Thymus (tissue), 11 donors: ENCODE data around the gene LRRC4C. TPM values are rescaled to one million over a fixed set of nuclear protein-coding genes. Genes with fewer than 3 reads are reported as not detected.
"Not testable (repeated sequence)": the region's sequence is repeated elsewhere in the genome, so short reads cannot be mapped to it uniquely, and the experiment has no call there.

Experiments
- DNase-seq, 9 donors: peaks; one replicate each; pipeline ENCODE4 v3.0.0-alpha.2; 2013; ENCODE audit warnings: low spot score in 9 of 9, low read depth in 6 of 9, missing footprints in 1 of 9
- H3K27ac ChIP-seq, 2 donors: one replicate each; pipeline ENCODE4 v1.5.1; 2013; ENCODE audit warnings: control low read depth in 1 of 2, low read depth in 1 of 2, low read length in 1 of 2, mild to moderate bottlenecking in 1 of 2, moderate library complexity in 1 of 2
- H3K27me3 ChIP-seq, 2 donors: one replicate each; pipeline ENCODE4 v1.5.1; 2013; ENCODE audit warnings: low read length in 1 of 2; ENCODE audit not compliant: control insufficient read depth in 2 of 2, insufficient read depth in 1 of 2
- H3K36me3 ChIP-seq, 2 donors: one replicate each; pipeline ENCODE4 v1.5.1; 2013; ENCODE audit warnings: low read length in 1 of 2, mild to moderate bottlenecking in 1 of 2, moderate library complexity in 1 of 2; ENCODE audit not compliant: control insufficient read depth in 2 of 2, insufficient read depth in 2 of 2
- H3K4me1 ChIP-seq, 2 donors: one replicate each; pipeline ENCODE4 v1.5.1; 2013; ENCODE audit warnings: low read length in 2 of 2; ENCODE audit not compliant: control insufficient read depth in 2 of 2, insufficient read depth in 2 of 2
- H3K4me3 ChIP-seq, 2 donors: one replicate each; pipeline ENCODE4 v1.5.1; 2013; ENCODE audit warnings: low read length in 2 of 2, control low read depth in 1 of 2, mild to moderate bottlenecking in 1 of 2
- H3K9me3 ChIP-seq, 2 donors: one replicate each; pipeline ENCODE4 v1.5.1; 2013; ENCODE audit warnings: low read length in 1 of 2, mild to moderate bottlenecking in 1 of 2; ENCODE audit not compliant: control insufficient read depth in 2 of 2, insufficient read depth in 1 of 2
- WGBS: extraction: QIAGEN DNeasy Blood & Tissue Kit; methylation state at CpG from one replicate; pipeline ENCODE4 v1.1.7; 2013; 5-methylcytosine and 5-hydroxymethylcytosine counted together
- polyA plus RNA-seq: library from polyadenylated mRNA; stranded (reverse); fragments of 200-250 nt; gene quantifications from one replicate; pipeline ENCODE4 v1.2.3, GENCODE V29; 2013
- total RNA-seq: library from RNA; stranded (reverse); fragments of 120-200 nt; gene quantifications from one replicate; pipeline ENCODE4 v1.2.4, GENCODE V29; 2013
- donor health status: healthy.

Gene LRRC4C
- total and polyA plus RNA-seq, 2 donors: 0.30 to 1.6 TPM

- DNase-seq, H3K9me3 ChIP-seq, H3K36me3 ChIP-seq, H3K4me3 ChIP-seq, H3K4me1 ChIP-seq, H3K27ac ChIP-seq, H3K27me3 ChIP-seq: not testable (repeated sequence)
- WGBS: 86% methylated on average over 6 of the region's 6 CpGs
These were observed 548.7 kb downstream of the LRRC4C start for GRCh38 chr11:40910774-40911173.

GRCh38 chr11:40894501-40894900, 565.0 kb downstream of the LRRC4C start:
- peaks cover 0 to 3% of the 10 kb centered on the region in 2 donors for H3K9me3 ChIP-seq
- WGBS: 88% methylated on average over 2 of the region's 2 CpGs
- DNase-seq: no peak
- H3K27me3 ChIP-seq: no peaks in the 10 kb centered on the region
- no peak overlapping the region for H3K4me3 ChIP-seq
- H3K4me1 ChIP-seq: no peaks in the 10 kb centered on the region
- no peaks in the 10 kb centered on the region for H3K36me3 ChIP-seq
- H3K27ac ChIP-seq: no peak overlapping the region

- 86% methylated on average over 2 of the region's 2 CpGs for WGBS
- Histone ChIP-seq H3K27me3 (no peaks in the 10 kb centered on the region), H3K9me3 (no peaks in the 10 kb centered on the region), H3K27ac (no peak overlapping the region), H3K4me1 (no peaks in the 10 kb centered on the region), H3K4me3 (no peak overlapping the region), H3K36me3 (no peaks in the 10 kb centered on the region)
- DNase-seq: no peak
These were observed 574.0 kb downstream of the LRRC4C start for GRCh38 chr11:40885250-40885954.

GRCh38 chr11:40882301-40882700, 577.2 kb downstream of the LRRC4C start:
- no peak overlapping the region for H3K27ac ChIP-seq
- no peaks in the 10 kb centered on the region for H3K36me3 ChIP-seq
- no peaks in the 10 kb centered on the region for H3K9me3 ChIP-seq
- H3K4me1 ChIP-seq: no peaks in the 10 kb centered on the region
- WGBS: 70% methylated on average over 3 of the region's 3 CpGs
- no peak for DNase-seq
- no peak overlapping the region for H3K4me3 ChIP-seq
- H3K27me3 ChIP-seq: no peaks in the 10 kb centered on the region

GRCh38 chr11:40879911-40880310, 579.5 kb downstream of the LRRC4C start:
- no peak for DNase-seq
- WGBS: 92% methylated on average over 6 of the region's 6 CpGs
- Histone ChIP-seq H3K9me3 (no peaks in the 10 kb centered on the region), H3K27me3 (no peaks in the 10 kb centered on the region), H3K4me3 (no peak overlapping the region), H3K36me3 (no peaks in the 10 kb centered on the region), H3K27ac (no peak overlapping the region), H3K4me1 (no peaks in the 10 kb centered on the region)

- H3K9me3 ChIP-seq: no peaks in the 10 kb centered on the region
- no peaks in the 10 kb centered on the region for H3K27me3 ChIP-seq
- no peaks in the 10 kb centered on the region for H3K4me1 ChIP-seq
- WGBS: 93% methylated on average over 5 of the region's 5 CpGs
- H3K36me3 ChIP-seq: no peaks in the 10 kb centered on the region
- H3K4me3 ChIP-seq: no peak overlapping the region
- no peak overlapping the region for H3K27ac ChIP-seq
- no peak for DNase-seq
These were observed 581.5 kb downstream of the LRRC4C start for GRCh38 chr11:40877981-40878380.

- DNase-seq: no peak
- no peaks in the 10 kb centered on the region for H3K4me1 ChIP-seq
- H3K9me3 ChIP-seq: no peaks in the 10 kb centered on the region
- no peak overlapping the region for H3K27ac ChIP-seq
- WGBS: 87% methylated on average over 7 of the region's 7 CpGs
- no peaks in the 10 kb centered on the region for H3K36me3 ChIP-seq
- H3K4me3 ChIP-seq: no peak overlapping the region
- H3K27me3 ChIP-seq: no peaks in the 10 kb centered on the region
These were observed 582.2 kb downstream of the LRRC4C start for GRCh38 chr11:40877256-40877655.

- Histone ChIP-seq H3K27ac (no peak overlapping the region), H3K27me3 (no peaks in the 10 kb centered on the region), H3K36me3 (no peaks in the 10 kb centered on the region), H3K4me3 (no peak overlapping the region), H3K4me1 (no peaks in the 10 kb centered on the region), H3K9me3 (no peaks in the 10 kb centered on the region)
- 86% methylated on average over 3 of the region's 3 CpGs for WGBS
- DNase-seq: no peak
These were observed 591.3 kb downstream of the LRRC4C start for GRCh38 chr11:40867991-40868632.

GRCh38 chr11:40857754-40858153, 601.7 kb downstream of the LRRC4C start:
- H3K4me1 ChIP-seq, H3K36me3 ChIP-seq, H3K27ac ChIP-seq, H3K4me3 ChIP-seq, H3K9me3 ChIP-seq, DNase-seq, H3K27me3 ChIP-seq: not testable (repeated sequence)
- WGBS: 79% methylated on average over 1 of the region's 1 CpG
